Neuron (in vitro differentiated cells): Measurements from ENCODE around the gene B4GALT2.
A peak's percentile ranks its signal among the peaks of the same experiment; 100 is the strongest.

Experiments
- H2AFZ ChIP-seq: one replicate; pipeline ENCODE4 v1.6.1; 2013; ENCODE audit warnings: low read depth, mild to moderate bottlenecking, inconsistent platforms, low read length, moderate library complexity
- H3K27me3 ChIP-seq: one replicate; pipeline ENCODE4 v1.6.1; 2013; ENCODE audit warnings: low read length; ENCODE audit not compliant: insufficient read depth
- H3K36me3 ChIP-seq: one replicate; pipeline ENCODE4 v1.6.1; 2013; ENCODE audit warnings: low read length; ENCODE audit not compliant: insufficient read depth
- H3K4me1 ChIP-seq: one replicate; pipeline ENCODE4 v1.6.1; 2013; ENCODE audit warnings: low read length; ENCODE audit not compliant: insufficient read depth
- H3K4me3 ChIP-seq: 2 replicates; pipeline ENCODE4 v1.5.1; 2013; ENCODE audit warnings: mild to moderate bottlenecking, low read length, moderate library complexity
- H3K9me3 ChIP-seq: one replicate; pipeline ENCODE4 v1.6.1; 2013; ENCODE audit warnings: low read length

B4GALT2 gene, protein sequence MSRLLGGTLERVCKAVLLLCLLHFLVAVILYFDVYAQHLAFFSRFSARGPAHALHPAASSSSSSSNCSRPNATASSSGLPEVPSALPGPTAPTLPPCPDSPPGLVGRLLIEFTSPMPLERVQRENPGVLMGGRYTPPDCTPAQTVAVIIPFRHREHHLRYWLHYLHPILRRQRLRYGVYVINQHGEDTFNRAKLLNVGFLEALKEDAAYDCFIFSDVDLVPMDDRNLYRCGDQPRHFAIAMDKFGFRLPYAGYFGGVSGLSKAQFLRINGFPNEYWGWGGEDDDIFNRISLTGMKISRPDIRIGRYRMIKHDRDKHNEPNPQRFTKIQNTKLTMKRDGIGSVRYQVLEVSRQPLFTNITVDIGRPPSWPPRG

DNA sequence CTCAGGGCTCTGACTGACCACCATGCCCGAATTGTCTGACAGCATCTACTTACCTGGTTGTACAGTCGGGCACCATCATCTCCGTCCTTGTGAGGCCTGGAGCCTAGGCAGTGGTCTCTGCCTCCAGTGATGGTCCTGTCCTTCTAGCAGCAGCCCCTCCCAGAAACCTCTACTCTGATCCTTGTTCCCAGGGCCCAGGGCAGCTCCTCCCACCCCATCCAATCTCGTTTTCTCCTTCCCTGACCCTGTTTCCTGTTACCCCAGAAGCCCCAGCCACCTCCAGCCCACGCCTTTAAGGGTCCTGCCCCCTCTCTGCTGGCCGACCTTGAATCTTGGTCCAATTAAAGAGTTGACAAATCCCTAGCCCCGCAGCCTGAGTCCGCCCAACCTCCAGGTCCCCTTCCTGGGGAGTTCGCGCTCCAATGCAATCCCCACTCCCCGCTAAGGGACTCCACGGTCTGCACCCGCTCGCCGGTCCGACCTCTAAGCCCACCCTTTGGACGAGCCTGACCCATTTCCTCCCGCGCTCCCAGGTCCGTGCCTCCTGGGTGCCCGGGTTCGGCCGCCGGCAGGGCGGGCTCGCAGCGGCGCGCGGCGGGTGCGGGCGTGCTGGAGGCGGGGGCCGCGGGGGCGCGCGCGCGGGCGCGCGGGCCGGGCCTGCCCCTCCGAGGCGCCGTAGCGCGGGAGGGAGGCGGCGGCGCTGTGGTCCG lies at the start of gene B4GALT2:
Gene B4GALT2, plus strand, starts transcription at position 660 of the 710 bp plus-strand sequence. CDS start 1,951 bp downstream, outside the sequence.
- peak within 1 kb of the TSS; percentile 23 for H2AFZ ChIP-seq
- H3K4me3 ChIP-seq: peak within 1 kb of the TSS; percentile 76
- H3K27me3 ChIP-seq: no peaks in the 10 kb centered on the region
- H3K4me1 ChIP-seq: peaks cover 53% of the 10 kb centered on the region
- peaks cover 41% of the 10 kb centered on the region for H3K36me3 ChIP-seq
- H3K9me3 ChIP-seq: no peaks in the 10 kb centered on the region

GRCh38 chr1:43930168-43930948 lies 48.7 kb upstream of the B4GALT2 start:
- no peaks in the 10 kb centered on the region for H3K4me1 ChIP-seq
- peaks cover 6% of the 10 kb centered on the region for H3K36me3 ChIP-seq
- no peak overlapping the region for H3K4me3 ChIP-seq
- no peak overlapping the region for H2AFZ ChIP-seq
- no peaks in the 10 kb centered on the region for H3K9me3 ChIP-seq
- no peaks in the 10 kb centered on the region for H3K27me3 ChIP-seq

DNA sequence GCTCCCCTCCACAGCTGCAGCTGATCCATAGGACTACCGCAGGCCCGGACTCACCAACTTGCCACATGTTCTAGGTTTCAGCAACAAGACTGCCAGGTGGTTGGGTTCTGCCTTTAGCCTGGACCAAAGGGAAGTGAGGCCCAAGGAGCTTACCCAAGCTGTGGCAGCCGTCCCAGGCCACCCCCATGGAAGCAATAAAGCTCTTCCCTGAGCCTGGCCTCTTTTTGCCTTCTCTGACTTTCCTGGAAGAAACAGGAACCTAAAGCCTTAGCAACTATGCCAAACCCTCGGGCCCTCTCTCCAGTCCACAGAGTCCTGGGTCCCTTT lies 48.1 kb upstream of the B4GALT2 start:
- H2AFZ ChIP-seq: no peak overlapping the region

GRCh38 chr1:43931711-43932660 lies 47.0 kb upstream of the B4GALT2 start:
- no peaks in the 10 kb centered on the region for H3K36me3 ChIP-seq
- no peaks in the 10 kb centered on the region for H3K9me3 ChIP-seq
- H3K27me3 ChIP-seq: no peaks in the 10 kb centered on the region
- H2AFZ ChIP-seq: no peak overlapping the region
- peaks cover 2% of the 10 kb centered on the region for H3K4me1 ChIP-seq
- H3K4me3 ChIP-seq: no peak overlapping the region

More for the DNA sequence above, 48.1 kb upstream of the B4GALT2 start:
- peaks cover under 1% of the 10 kb centered on the region for H3K36me3 ChIP-seq
- H3K9me3 ChIP-seq: no peaks in the 10 kb centered on the region
- no peaks in the 10 kb centered on the region for H3K27me3 ChIP-seq
- H3K4me1 ChIP-seq: no peaks in the 10 kb centered on the region
- H3K4me3 ChIP-seq: no peak overlapping the region

DNA sequence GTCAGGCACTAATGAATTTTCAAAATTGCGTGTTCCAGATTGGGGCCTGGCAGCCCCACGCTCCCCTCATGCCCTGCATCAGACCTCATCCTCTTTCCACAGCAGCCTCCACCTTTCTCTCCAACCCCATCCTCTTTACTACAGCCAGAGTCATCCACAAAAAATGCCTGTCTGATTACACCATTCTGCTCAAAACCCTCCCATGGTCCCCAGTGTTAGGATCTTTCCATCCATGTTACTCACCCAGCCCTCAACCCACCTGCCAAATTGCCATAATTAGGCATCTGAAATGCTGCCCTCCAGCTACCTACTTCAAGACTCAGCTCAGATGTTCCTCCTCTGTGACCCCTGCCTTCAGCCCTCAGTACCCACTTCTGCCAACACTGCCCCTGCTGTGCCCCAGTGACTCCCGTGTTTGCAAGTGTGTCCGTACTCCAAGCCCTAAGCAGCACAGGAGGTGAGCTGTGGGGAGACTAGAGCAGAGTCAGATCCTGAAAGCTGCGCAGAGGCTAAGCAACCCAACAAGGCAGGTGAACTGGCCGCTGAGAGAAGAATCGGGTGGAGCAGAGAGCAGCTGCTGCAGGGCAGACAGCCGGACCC lies 46.1 kb upstream of the B4GALT2 start:
- H2AFZ ChIP-seq: no peak overlapping the region
- H3K9me3 ChIP-seq: no peaks in the 10 kb centered on the region
- H3K27me3 ChIP-seq: no peaks in the 10 kb centered on the region
- H3K4me1 ChIP-seq: peaks cover 2% of the 10 kb centered on the region
- H3K36me3 ChIP-seq: no peaks in the 10 kb centered on the region
- H3K4me3 ChIP-seq: no peak overlapping the region

- Histone ChIP-seq H3K4me1 (peaks cover 2% of the 10 kb centered on the region), H3K27me3 (no peaks in the 10 kb centered on the region), H2AFZ (no peak within 1 kb of the TSS), H3K36me3 (no peaks in the 10 kb centered on the region), H3K9me3 (no peaks in the 10 kb centered on the region), H3K4me3 (no peak within 1 kb of the TSS)
Observed at GRCh38 chr1:43933386-43934100, 45.5 kb upstream of the B4GALT2 start, which contains the start of gene ARTN. Gene ARTN, plus strand, starts transcription at chr1:43933801. Its CDS starts 1,856 bp downstream, at chr1:43935657.

DNA sequence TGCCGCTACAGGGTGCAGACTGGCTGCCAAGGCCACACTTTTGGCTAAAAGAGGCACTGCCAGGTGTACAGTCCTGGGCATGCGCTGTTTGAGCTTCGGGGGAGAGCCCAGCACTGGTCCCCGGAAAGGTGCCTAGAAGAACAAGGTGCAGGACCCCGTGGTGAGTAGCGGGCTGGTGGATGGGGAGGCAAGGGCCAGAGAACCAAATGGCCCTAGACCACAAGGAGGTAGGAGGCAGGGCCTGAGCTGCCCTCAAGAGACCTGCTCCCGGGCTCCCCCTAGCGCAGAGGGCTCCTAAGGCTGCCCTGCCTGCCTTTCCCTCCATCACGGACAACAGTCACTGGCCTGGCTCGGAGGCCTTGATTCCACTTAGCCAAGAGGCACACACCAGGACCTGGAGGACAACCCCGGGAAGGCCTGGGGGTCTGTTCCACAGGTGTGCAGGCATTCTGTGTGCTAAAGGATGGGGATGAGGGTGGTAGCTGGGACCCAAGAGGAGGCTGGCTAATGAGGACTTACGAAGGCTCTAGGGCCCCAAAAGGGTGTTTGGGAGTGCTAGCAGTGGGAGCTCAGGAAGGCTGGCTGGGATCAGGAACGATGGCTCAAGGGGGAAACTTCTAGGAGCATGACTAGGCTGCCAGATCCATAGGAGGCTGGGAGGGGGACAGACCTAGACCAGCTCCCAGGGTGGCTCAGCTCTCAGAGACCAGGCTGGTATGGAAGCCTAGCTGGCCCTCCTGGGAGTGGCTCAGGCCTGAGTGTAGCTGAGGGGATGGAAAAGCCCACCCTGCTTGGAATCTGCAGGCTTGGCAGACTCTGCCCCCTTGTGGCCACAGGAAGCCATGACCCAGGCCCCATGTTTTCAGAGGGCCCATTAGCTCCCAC lies 44.7 kb upstream of the B4GALT2 start:
- H3K9me3 ChIP-seq: no peaks in the 10 kb centered on the region
- H3K36me3 ChIP-seq: no peaks in the 10 kb centered on the region
- peaks cover 2% of the 10 kb centered on the region for H3K4me1 ChIP-seq
- no peak overlapping the region for H3K4me3 ChIP-seq
- H3K27me3 ChIP-seq: no peaks in the 10 kb centered on the region
- no peak overlapping the region for H2AFZ ChIP-seq

GRCh38 chr1:43934986-43935324 lies 44.1 kb upstream of the B4GALT2 start:
- Histone ChIP-seq H3K4me1 (peaks cover 2% of the 10 kb centered on the region), H3K4me3 (no peak overlapping the region), H2AFZ (no peak overlapping the region), H3K36me3 (no peaks in the 10 kb centered on the region), H3K27me3 (no peaks in the 10 kb centered on the region), H3K9me3 (no peaks in the 10 kb centered on the region)

DNA sequence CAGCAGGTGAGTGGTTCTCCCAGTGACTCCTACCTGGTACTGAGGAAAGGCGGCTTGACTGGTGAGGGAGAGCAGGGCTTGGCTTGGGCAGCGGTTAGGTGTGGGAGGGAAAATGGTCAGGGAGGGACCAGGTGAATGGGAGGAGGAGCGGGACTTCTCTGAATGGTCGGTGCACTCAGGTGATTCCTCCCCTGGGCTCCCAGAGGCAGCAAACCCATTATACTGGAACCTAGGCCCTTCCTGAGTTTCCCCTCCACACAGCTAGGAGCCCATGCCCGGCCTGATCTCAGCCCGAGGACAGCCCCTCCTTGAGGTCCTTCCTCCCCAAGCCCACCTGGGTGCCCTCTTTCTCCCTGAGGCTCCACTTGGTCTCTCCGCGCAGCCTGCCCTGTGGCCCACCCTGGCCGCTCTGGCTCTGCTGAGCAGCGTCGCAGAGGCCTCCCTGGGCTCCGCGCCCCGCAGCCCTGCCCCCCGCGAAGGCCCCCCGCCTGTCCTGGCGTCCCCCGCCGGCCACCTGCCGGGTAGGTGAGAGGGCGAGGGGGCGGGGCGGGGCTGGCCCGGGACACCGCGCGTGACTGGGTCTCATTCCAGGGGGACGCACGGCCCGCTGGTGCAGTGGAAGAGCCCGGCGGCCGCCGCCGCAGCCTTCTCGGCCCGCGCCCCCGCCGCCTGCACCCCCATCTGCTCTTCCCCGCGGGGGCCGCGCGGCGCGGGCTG lies 43.1 kb upstream of the B4GALT2 start:
- Histone ChIP-seq H3K27me3 (no peaks in the 10 kb centered on the region), H3K4me3 (peak overlapping the region; percentile 25), H3K4me1 (peaks cover 2% of the 10 kb centered on the region), H3K9me3 (no peaks in the 10 kb centered on the region), H2AFZ (no peak overlapping the region), H3K36me3 (no peaks in the 10 kb centered on the region)

DNA sequence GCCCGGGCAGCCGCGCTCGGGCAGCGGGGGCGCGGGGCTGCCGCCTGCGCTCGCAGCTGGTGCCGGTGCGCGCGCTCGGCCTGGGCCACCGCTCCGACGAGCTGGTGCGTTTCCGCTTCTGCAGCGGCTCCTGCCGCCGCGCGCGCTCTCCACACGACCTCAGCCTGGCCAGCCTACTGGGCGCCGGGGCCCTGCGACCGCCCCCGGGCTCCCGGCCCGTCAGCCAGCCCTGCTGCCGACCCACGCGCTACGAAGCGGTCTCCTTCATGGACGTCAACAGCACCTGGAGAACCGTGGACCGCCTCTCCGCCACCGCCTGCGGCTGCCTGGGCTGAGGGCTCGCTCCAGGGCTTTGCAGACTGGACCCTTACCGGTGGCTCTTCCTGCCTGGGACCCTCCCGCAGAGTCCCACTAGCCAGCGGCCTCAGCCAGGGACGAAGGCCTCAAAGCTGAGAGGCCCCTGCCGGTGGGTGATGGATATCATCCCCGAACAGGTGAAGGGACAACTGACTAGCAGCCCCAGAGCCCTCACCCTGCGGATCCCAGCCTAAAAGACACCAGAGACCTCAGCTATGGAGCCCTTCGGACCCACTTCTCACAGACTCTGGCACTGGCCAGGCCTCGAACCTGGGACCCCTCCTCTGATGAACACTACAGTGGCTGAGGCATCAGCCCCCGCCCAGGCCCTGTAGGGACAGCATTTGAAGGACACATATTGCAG lies 42.4 kb upstream of the B4GALT2 start:
- Histone ChIP-seq H3K4me3 (peak overlapping the region; percentile 25), H3K4me1 (peaks cover 2% of the 10 kb centered on the region), H3K27me3 (no peaks in the 10 kb centered on the region), H3K36me3 (no peaks in the 10 kb centered on the region), H2AFZ (no peak overlapping the region), H3K9me3 (no peaks in the 10 kb centered on the region)
